GM21390 (cell line): Measurements from ENCODE around the gene CTSA.
"Not testable (repeated sequence)": the region's sequence is repeated elsewhere in the genome, so short reads cannot be mapped to it uniquely, and the experiment has no call there.

Source experiments
- ATAC-seq: cut with Tn5 transposase; IDR thresholded peaks from one replicate; pipeline ENCODE4 v1.9.1; 2021; ENCODE audit not compliant: unreplicated experiment

Gene CTSA

DNA sequence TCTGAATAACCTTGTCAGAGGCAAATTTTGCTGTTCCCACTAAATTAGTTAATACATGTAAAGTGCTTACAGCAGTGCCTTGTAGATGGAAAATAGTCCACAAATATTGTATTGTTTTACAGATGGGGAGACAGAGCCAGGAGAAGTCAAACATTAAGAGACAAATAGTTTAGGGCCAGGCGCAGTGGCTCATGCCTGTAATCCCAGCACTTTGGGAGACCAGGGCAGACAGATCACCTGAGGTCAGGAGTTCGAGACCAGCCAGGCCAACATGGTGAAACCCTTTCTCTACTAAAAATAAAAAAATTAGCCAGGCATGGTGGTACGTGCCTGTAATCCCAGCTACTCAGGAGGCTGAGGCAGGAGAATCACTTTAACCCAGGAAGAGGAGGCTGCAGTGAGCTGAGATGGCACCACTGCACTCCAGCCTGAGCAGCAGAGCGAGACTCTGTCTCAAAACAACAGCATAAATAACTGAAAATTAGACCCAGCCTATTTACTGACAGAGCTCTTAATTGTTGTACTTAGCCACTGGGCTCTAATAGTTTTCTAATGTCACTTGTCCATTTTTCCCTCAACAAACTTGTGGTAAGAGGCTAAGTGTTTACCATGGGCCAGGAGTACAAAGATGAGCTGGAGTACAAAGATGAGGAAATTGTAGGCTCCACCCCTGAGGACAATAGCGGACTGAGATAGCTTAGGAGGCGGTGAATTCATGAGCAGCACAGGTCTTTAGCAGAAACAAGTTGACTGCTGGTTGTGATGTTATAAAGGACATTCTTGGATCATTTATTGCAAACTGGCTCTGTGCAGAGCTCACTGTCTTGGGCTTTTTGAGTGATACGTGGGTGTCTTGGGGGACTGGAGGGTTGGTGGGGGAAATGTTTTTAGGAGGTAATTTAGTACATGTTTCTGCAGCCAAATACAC, 27.3 kb upstream of the CTSA start:
- ATAC-seq: no peak

DNA sequence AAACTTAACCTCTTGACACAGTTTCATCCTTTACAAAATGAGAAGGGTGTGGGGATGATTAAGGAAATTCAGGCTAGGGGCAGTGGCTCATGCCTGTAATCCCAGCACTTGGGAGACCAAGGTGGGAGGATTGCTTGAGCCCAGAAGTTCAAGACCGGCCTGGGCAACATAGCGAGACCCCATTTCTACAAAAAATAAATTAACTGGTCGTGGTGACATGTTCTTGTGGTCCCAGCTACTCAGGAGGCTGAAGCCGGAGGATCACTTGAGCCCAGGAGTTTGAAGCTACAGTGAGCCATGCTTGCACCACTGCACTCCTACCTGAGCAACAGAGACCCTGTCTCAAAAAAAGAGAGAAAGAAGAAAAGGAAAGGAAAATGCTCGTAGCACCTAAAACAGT, 24.7 kb upstream of the CTSA start:
- no peak for ATAC-seq

DNA sequence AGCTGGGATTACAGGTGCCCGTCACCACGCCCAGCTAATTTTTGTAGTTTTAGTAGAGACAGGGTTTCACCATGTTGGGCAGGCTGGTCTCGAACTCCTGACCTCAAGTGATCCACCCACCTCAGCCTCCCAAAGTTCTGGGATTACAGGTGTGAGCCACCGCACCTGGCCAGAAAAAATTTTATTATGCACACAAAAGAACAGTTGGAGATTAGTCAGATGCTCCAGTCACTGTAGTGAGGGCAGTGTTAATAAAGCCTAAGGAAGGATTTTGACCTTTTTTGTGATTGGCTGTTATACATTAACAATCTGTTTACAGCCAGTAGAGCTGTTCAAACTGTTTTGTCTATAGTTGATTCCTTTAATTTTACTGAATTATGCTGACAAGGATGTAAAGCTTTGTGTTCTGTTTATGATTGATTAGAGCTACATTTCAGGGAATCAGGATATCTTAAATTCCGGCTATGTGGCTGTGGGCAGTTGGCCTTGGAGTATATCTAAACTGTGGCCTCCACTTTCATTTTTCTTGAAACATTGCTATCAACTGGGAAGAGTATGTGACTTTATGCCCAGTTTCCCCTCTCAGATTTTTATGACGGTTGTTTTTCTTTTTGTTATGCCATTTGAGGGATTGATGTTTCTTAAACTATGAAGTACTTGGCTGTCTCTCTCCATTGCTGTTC, 23.9 kb upstream of the CTSA start:
- ATAC-seq: no peak

DNA sequence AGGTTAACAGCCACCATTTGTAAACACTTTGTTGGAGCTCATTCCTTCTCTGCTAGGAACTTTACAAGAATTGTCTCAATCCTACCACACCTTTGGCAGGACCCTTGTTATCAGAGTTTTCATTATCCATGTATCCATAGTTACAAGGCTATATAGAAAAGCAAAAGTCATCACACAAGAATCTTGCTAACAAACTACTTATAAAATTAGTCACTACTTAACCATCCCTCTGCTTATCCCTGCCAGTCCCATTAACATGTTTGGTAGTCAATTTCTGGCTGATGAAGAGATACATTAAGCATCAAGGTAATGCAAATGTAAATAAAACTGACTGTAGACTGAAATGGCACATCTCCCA, 23.3 kb upstream of the CTSA start:
- ATAC-seq: no peak

DNA sequence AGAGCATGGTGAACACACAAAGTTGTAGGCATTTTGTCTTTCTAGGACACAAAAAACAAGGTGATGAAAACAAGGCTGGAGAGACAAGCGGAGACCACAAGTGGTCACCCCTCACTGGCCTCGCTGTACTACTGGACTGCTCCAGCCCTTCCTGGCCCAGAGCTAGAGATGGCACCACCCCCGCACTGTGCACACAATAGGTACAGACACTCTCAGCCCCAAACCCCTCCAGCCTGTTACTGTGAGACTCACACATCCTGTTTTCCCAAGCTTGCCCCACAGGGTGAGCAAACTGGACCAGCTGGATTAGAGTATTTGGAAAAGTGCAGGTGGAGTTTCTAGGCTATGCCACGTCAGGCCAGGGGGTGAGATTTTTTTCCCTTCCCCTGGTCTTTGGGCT, 18.5 kb upstream of the CTSA start:
- no peak for ATAC-seq

DNA sequence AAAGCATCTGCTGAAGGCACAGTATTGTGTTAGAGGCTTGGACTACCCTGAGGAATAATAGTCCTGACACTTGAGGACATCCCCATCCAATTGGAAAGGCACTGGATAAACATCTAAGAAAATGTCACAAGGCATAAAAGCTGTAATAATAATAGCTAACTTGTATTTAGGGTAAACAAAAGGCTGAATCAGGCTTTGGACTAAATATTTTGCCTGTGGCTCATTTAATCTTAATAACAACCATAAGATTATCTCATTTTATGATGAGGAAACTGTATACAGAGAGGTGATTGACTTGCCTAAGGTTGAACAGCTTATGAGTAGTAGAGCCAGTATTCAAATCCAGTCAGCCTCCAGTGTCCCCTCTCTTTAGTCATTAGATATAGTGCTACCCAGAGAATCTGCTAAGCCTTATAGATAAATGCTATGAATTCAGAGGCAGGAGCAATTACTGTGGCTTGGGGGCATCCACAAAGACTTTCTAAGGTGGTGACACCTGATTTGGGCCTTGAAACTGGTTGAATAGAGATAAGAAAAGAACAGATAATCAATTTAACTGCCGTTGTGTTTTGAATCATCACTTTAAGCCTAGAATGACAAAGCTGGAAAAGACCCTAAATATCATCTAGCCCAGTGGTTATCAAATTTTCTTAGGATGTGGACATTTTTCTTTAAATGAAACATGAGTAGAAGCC, 17.6 kb upstream of the CTSA start:
- no peak for ATAC-seq

DNA sequence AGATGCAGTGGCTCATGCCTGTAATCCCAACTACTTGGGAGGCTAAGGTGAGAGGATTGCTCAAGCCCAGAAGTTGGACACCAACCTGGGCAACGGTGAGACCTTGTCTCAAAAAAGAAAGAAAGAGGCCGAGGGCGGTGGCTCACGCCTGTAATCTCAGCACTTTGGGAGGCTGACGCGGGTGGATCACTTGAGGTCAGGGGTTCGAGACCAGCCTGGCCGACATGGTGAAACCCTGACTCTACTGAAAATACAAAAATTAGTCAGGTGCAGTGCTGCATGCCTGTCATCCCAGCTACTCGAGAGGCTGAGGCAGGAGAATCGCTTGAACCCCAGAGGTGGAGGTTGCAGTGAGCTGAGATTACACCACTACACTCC, 17.0 kb upstream of the CTSA start:
- not testable (repeated sequence) for ATAC-seq

DNA sequence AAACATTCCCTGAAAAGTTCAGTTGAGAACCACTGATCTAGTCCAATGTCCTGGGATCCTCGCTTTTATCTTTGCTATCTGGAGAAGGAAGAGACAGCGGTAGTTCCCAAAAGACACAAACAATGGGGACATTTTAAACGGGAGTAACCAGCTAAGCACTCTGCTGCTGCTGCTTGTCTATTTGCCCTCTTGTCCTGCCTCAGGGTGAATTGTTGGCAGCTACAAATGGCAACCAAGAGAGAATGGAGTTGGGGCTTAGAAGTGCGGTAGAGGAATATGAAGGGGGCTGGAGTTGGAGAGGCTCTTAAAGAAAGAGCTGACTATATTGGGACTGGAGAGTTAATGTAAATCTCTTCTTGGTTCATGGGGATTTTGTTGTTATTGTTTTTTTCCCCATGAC, 16.6 kb upstream of the CTSA start:
- no peak for ATAC-seq

DNA sequence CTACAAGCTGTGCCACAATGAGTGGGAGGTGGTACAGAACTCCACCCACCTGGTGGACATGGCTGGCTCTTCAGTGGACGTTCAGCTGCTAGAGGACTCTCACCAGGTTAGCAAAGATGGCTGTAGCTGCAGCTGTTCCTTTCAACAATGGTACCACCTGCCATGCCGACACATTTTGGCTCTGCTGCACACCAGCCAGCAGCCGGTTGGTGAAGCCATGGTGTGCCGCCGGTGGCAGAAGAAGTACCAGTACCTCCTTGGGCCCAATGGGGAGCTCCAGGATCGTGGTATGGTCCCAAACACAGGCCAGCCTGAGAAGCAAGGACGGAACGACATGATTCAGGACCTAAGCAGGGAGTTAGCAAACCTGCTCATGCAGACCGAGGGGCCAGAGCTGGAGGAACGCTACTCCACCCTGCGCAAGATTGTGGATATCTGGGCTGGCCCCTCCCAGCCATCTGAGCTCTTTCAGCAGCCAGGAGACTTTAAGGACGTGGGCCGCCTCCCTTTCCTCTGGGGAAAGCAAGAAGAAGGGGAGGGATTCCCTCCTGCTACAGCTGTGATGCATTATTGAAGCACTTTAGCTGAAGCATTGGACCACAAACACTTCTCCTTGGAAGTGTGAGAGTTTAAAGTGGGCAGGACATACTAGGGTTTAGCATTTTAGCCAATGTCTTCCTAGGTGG, 12.9 kb upstream of the CTSA start:
- no peak for ATAC-seq

DNA sequence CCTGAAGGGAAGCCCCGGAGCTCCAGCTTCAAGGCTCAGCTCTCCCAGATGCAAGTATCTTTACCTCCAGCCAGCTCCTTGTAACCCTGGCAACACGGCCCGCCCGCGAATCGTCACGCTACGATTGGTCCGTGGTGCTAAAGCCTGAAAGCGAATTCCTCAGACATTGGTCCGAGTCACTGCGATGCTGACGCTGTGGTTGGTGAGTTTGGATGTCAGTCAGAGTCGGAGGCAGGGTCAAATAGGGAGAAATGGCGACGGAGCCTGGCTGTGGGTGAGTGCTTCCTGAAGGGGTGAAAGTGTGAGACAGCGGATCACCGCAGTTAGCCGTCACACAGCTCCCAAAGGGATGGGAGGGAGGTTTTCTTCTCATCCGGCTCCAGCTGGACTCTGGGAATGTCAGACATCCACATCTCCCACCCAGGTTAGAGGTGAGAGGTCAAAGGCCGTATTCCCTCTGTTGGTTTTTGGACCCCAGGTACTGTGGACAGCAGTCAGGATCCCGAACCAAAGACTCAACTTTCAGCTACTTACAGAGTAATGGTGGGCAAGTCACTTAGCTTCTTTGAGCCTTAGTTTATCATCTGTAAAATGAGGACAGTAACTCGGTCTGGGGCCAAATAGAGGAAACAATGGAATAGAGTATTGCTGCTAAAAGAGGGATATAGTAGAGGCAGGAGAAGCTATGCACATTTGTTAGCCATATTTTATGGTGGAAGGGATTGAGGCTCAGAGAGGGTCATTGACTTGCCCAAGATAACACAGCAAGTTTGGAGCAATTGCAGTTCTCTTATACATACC, 9.9 kb upstream of the CTSA start, which contains the start of gene ZSWIM1:
Gene ZSWIM1, plus strand, starts transcription at position 240 of the 801 bp plus-strand sequence. CDS start 1,366 bp downstream, outside the sequence.
- peak; percentile 92 for ATAC-seq

DNA sequence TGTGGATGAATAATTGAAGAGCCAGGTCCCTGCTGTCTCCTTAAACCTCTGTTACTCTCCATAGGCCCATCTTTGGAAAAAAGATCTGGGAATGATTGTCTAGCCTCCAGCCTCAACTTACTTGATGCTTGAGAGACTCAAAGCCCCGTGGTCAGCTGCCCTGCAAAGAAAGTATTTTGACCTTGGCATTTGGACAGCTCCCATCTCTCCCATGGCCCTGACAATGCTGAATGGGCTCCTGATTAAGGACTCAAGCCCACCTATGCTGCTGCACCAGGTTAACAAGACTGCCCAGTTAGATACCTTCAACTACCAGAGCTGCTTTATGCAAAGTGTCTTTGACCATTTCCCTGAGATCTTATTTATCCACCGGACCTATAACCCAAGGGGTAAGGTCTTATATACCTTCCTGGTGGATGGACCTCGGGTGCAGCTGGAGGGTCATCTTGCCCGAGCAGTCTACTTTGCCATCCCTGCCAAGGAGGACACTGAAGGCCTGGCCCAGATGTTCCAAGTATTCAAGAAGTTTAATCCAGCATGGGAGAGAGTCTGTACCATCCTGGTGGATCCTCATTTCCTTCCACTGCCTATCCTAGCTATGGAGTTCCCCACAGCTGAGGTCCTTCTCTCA, 8.6 kb upstream of the CTSA start:
- no peak for ATAC-seq

DNA sequence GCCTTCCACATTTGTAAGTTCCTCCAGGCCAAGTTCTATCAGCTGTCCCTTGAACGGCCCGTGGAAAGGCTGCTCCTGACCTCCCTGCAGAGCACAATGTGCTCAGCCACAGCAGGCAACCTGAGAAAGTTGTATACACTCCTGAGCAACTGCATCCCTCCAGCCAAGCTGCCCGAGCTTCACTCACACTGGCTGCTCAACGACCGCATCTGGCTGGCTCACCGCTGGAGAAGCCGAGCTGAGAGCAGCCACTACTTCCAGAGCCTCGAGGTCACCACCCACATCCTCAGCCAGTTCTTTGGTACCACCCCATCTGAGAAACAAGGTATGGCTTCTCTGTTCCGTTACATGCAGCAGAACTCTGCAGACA, 8.1 kb upstream of the CTSA start:
- no peak for ATAC-seq

DNA sequence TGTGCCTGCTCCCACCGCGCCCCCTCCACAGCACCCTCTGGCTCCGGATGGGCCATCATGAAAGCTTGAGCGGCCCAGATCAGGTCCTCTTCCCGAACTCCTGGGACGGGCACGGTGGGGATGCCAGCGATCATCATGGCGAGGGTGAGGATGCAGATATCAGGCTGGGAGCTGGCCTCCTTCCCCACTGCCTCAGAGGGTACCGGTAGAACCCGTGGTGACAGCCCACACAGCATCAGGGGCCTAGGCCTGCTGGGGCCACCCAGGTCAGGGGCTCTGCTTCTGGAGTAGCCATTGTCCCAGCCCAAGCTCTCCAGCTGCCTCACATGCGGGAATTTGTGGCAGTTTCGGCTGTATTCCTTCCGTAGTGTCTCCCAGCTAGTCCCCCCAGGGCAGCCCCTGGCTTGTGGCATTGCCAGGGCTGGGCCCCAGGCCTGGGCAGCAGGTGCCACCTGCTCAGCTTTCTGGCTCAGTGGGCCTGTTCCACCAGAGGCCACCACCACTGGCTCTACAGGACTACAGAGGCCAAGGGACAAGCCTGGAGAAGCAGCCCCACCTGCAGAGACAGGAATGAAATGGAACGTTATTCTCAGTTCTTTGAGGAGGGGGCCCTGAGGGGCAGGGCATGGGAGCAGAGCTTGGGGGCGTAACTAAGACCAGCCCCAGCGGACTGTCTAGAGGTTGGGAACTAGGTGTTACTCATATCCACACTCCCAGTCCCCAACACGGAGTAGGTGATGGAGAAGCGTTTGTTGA, 4.4 kb upstream of the CTSA start:
- no peak for ATAC-seq

DNA sequence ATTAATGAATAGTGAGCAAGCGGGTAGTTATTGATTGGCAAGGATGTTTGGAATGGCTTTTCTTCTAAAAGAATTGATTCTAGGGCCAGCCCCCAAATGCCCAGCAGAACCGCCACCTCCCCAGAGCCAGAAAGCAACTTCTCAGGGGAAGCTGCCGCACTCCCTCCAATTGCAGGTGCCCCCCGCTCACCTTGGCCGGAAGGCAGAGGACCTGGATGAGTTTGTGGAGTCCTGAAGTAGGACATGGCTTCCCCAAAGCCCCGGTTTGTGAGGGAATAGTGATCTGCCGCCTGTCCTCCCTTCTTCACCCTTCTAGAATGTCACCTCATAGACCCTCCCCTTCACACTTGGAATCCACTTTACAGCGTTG, 3.8 kb upstream of the CTSA start, which contains the start of gene SPATA25:
Gene SPATA25, minus strand, starts transcription at position 277 of the 370 bp plus-strand sequence. Its CDS starts 32 bp downstream, at position 245.
- ATAC-seq: no peak

DNA sequence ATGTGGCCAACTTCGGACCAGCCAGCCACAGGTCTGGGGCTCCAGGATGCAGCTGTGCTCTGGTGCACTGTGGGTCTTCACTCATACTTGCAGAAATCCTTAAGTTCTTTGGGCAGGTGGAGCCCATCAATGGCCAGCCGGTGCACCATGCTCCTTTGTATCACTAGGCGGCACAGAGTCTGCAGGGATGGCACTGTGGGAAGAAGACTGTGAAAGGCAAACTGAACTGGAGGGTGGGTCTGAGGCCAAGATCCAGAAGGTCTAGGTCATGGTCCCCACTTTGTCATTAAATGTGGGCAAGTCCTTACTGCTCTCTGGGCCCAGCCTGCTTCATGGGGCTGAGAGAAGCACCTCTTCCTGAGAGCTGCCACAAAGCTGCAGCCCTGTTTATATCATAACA, 2.5 kb upstream of the CTSA start:
- ATAC-seq: no peak

DNA sequence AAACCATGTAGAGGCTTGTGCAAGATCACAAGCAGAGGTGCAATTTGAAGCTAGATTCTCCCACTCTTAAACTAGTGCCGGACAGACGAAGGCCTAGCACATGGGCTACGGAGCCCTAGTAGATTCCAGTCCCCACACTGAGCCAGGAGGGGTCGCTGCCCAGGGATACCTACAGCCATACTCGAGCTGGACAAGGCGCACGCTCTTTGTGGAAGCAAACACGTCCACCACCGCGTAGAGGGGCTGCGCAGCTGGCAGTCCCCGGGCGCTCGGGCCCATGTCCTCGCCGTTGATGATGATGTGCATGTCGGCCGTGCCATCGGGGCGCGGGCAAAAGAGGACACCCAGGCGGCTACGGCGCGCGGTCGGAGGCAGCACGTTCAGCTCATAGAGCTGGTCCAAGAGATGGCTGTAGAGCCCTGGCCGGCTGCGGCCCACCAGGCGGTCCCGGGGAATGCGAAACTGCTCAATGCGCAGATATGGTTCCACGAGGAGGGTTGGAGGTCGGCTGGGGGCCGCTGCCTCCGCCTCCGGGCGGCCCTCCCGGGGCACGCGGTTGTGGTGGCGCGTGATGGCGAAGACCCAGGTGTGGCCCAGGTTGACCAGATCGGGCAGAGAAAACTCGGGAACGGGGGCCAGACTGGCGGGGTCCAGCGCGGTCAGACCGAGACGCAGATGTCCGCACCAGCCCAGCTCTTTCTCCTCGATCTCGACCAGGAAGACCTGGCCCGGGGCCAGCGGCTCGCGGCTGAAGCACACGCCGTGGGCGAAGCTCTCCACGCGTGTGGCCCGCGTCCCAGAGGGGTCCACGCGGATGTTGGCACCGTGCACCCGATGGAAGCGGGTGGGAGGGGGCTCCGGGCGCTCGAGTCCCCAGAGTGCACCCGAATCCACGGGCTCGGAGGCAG, 804 bp upstream of the CTSA start:
- no peak for ATAC-seq

DNA sequence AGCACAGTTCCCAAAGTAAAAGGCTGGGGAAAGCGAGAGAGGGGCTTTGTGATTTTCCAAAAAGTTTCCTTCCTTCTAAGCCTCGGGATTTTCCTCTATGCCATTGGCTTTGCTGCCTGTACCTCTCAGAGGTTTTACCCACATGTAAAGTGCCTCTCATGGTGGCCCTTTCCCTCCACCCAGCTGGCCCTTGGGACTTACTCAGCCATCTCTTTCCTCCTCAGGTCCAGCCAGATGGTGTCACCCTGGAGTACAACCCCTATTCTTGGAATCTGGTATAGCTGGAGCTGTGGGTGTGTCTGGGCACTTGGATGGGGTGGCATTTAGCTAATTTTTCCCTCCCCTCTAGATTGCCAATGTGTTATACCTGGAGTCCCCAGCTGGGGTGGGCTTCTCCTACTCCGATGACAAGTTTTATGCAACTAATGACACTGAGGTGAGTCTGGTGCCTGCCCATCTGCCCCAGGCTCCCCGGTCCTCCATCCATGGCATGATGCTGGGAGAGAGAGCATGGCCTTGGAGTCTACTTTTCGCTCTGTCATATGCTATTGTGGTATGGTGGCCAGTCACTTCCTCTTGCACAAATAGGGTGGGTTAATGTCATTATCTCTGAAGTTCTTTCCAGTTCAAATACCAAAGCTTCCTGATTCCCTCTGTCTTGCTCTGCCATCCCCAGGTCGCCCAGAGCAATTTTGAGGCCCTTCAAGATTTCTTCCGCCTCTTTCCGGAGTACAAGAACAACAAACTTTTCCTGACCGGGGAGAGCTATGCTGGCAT, 1.1 kb downstream of the CTSA start:
- ATAC-seq: no peak
